Measurements from ENCODE around the gene ZNF768.

DNA sequence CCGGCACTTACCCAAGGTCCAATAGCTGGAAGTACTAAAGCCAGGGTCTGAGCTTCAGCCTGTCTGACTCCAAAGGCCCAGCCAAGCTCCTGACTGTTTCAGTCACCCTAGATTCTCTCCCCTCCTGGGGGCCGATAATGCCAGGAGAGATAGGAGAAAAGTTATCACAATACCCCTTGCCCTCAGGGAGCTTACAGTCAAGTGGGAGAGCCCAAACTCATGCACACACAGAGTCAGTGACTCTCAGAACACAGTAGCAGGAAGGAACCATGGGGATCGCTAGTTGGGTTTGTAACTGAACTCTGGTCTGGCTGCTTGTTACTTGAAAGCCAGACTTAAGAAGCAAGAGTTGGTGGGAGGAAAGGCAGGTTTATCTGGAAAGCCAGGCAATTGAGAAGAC lies 14.9 kb downstream of the ZNF768 start:
- TF ChIP-seq, protein P1, sequence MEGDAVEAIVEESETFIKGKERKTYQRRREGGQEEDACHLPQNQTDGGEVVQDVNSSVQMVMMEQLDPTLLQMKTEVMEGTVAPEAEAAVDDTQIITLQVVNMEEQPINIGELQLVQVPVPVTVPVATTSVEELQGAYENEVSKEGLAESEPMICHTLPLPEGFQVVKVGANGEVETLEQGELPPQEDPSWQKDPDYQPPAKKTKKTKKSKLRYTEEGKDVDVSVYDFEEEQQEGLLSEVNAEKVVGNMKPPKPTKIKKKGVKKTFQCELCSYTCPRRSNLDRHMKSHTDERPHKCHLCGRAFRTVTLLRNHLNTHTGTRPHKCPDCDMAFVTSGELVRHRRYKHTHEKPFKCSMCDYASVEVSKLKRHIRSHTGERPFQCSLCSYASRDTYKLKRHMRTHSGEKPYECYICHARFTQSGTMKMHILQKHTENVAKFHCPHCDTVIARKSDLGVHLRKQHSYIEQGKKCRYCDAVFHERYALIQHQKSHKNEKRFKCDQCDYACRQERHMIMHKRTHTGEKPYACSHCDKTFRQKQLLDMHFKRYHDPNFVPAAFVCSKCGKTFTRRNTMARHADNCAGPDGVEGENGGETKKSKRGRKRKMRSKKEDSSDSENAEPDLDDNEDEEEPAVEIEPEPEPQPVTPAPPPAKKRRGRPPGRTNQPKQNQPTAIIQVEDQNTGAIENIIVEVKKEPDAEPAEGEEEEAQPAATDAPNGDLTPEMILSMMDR (conservative IDR thresholded peaks at IDR 0.05; ENCODE audit: low read length), result no peak
- no peak for TF ChIP-seq EZH2phosphoT487 (IDR thresholded peaks at IDR 0.05; ENCODE audit: borderline replicate concordance, low read depth, low read length)

Measured in OCI-LY7 (cell line).